G401 (cell line): ENCODE measurements around the gene ZNF507. TPM values are rescaled to one million over a fixed set of nuclear protein-coding genes. Genes with fewer than 3 reads are reported as not detected.

Experiments used
- DNase-seq: peaks from one replicate; pipeline ENCODE4 v3.0.0-alpha.2; 2015; ENCODE audit warnings: low spot score
- in situ Hi-C: cut with HindIII; loops from 2 replicates; pipeline ENCODE4 v1.10.0; 2016; ENCODE audit warnings: low sequenced_read_pairs, mixed read lengths
- total RNA-seq: library from RNA; depleted of rRNA; stranded (reverse); fragments of >200 nt; shearing (Covaris generic); gene quantifications from 2 replicates; pipeline ENCODE4 v1.2.3, GENCODE V29; 2014; rRNA removed

Gene ZNF507
- total RNA-seq: 5.5 and 10.0 TPM in 2 replicates

GRCh38 chr19:32345261-32346207, at the start of gene ZNF507:
TSS of gene ZNF507 (plus strand) at chr19:32345610. CDS start at chr19:32352831, 7,221 bp downstream.
- in situ Hi-C loops: no loop called here
- peak; percentile 67 for DNase-seq

- no peak for DNase-seq
- in situ Hi-C loops: no loop called here
Measured at GRCh38 chr19:32296694-32297093, 48.7 kb upstream of the ZNF507 start.

GRCh38 chr19:32302778-32303177, 42.6 kb upstream of the ZNF507 start:
- in situ Hi-C loops: no loop called here

GRCh38 chr19:32303193-32303592, 42.2 kb upstream of the ZNF507 start:
- no peak for DNase-seq
- in situ Hi-C loops: no loop called here

More at GRCh38 chr19:32302778-32303177, 42.6 kb upstream of the ZNF507 start:
- no peak for DNase-seq

- in situ Hi-C loops: no loop called here
Measured at GRCh38 chr19:32307591-32307990, 37.8 kb upstream of the ZNF507 start.

GRCh38 chr19:32308431-32309077, 36.9 kb upstream of the ZNF507 start:
- DNase-seq: no peak
- in situ Hi-C loops: no loop called here

More at GRCh38 chr19:32307591-32307990, 37.8 kb upstream of the ZNF507 start:
- no peak for DNase-seq

GRCh38 chr19:32309711-32310390, 35.6 kb upstream of the ZNF507 start:
- DNase-seq: no peak
- in situ Hi-C loops: no loop called here

- in situ Hi-C loops: no loop called here
Measured at GRCh38 chr19:32311371-32311770, 34.0 kb upstream of the ZNF507 start.

GRCh38 chr19:32313569-32314265, 31.7 kb upstream of the ZNF507 start:
- in situ Hi-C loops: no loop called here
- no peak for DNase-seq

More at GRCh38 chr19:32311371-32311770, 34.0 kb upstream of the ZNF507 start:
- DNase-seq: no peak

- in situ Hi-C loops: no loop called here
- no peak for DNase-seq
Measured at GRCh38 chr19:32316034-32316433, 29.4 kb upstream of the ZNF507 start.

- in situ Hi-C loops: no loop called here
- no peak for DNase-seq
Measured at GRCh38 chr19:32317086-32317485, 28.3 kb upstream of the ZNF507 start.

GRCh38 chr19:32318884-32319520, 26.4 kb upstream of the ZNF507 start:
- in situ Hi-C loops: no loop called here
- DNase-seq: no peak

GRCh38 chr19:32322541-32322940, 22.9 kb upstream of the ZNF507 start:
- DNase-seq: no peak
- in situ Hi-C loops: no loop called here

GRCh38 chr19:32324631-32325285, 20.7 kb upstream of the ZNF507 start:
- in situ Hi-C loops: no loop called here
- DNase-seq: no peak

- in situ Hi-C loops: no loop called here
- no peak for DNase-seq
Measured at GRCh38 chr19:32330213-32330857, 15.1 kb upstream of the ZNF507 start.

- in situ Hi-C loops: no loop called here
- DNase-seq: no peak
Measured at GRCh38 chr19:32333227-32333626, 12.2 kb upstream of the ZNF507 start.

GRCh38 chr19:32336259-32337083, 8.9 kb upstream of the ZNF507 start:
- in situ Hi-C loops: no loop called here
- DNase-seq: no peak
